Esophagus muscularis mucosa (tissue), 4 donors: ENCODE results near the gene TMPRSS9. TPM values are rescaled to one million over a fixed set of nuclear protein-coding genes. Genes with fewer than 3 reads are reported as not detected.
"Not testable (repeated sequence)": the region's sequence is repeated elsewhere in the genome, so short reads cannot be mapped to it uniquely, and the experiment has no call there.

Source experiments
- DNase-seq: peaks from one replicate; pipeline ENCODE4 v3.0.0-alpha.2; 2017; ENCODE audit errors: extremely low spot score
- H3K27ac ChIP-seq, 4 donors: fragments of 200-600 bp; sonication (generic); replicated peaks in 1 of 4; 1 replicate in 3 of 4; 2 replicates in 1 of 4; pipeline ENCODE4 v1.5.1; 2016 to 2019; ENCODE audit warnings: mild to moderate bottlenecking in 1 of 4
- H3K27me3 ChIP-seq, 4 donors: fragments of 200-600 bp; sonication (generic); one replicate each; pipeline versions ENCODE4 v1.5.1 to v1.6.0; 2016 to 2019
- H3K36me3 ChIP-seq, 4 donors: fragments of 200-600 bp; sonication (generic); one replicate each; pipeline ENCODE4 v1.5.1; 2016 to 2019
- H3K4me1 ChIP-seq, 4 donors: fragments of 200-600 bp; sonication (generic); one replicate each; pipeline ENCODE4 v1.5.1; 2016 to 2019
- H3K4me3 ChIP-seq, 4 donors: fragments of 200-600 bp; sonication (generic); 1 replicate in 2 of 4; 2 replicates in 2 of 4; pipeline ENCODE4 v1.5.1; 2016 to 2019; ENCODE audit warnings: mild to moderate bottlenecking in 4 of 4, moderate library complexity in 1 of 4
- H3K9me3 ChIP-seq, 4 donors: fragments of 200-600 bp; sonication (generic); 1 replicate in 3 of 4; 2 replicates in 1 of 4; pipeline ENCODE4 v1.5.1; 2016 to 2019
- EP300 ChIP-seq: sonication (generic); formaldehyde crosslinking; IDR thresholded peaks from one replicate; pipeline ENCODE4 v1.6.1; 2017; ENCODE audit warnings: antibody characterized with exemption
- POLR2A ChIP-seq: fragments of 450-650 bp; IDR thresholded peaks from one replicate; pipeline ENCODE4 v1.6.1; 2017; ENCODE audit warnings: antibody characterized with exemption, moderate library complexity, mild to moderate bottlenecking, low read depth
- POLR2AphosphoS5 ChIP-seq, 2 donors: sonication (generic); formaldehyde crosslinking; IDR thresholded peaks; one replicate each; pipeline ENCODE4 v1.6.1; 2017; ENCODE audit warnings: antibody characterized with exemption in 2 of 2
- WGBS: methylation state at CpG from one replicate; pipeline ENCODE4 v1.1.5; 2018; 5-methylcytosine and 5-hydroxymethylcytosine counted together
- intact Hi-C: fragments of 100-400 bp; cut with DNase I; formaldehyde crosslinking; loops from one replicate; pipeline ENCODE4 v1.15.1; 2023
- total RNA-seq, 4 donors: library from RNA; depleted of rRNA; stranded (reverse); fragments of >200 nt; gene quantifications; one replicate each; pipeline versions ENCODE4 v1.1.0 to v1.2.1, GENCODE V29; 2016
- TF ChIP-seq, protein P1 (sequence below), 3 experiments: fragments of 200-600 bp in 2 of 3; fragments of 450-650 bp in 1 of 3; sonication (generic) in 2 of 3; IDR thresholded peaks; one replicate each; pipeline ENCODE4 v1.5.1; 2017 to 2019; ENCODE audit warnings: antibody characterized with exemption in 3 of 3, mild to moderate bottlenecking in 2 of 3, moderate library complexity in 1 of 3

TMPRSS9 gene
- total RNA-seq, 4 donors from 2014 or later: 0.17 TPM; not detected in 3

DNA sequence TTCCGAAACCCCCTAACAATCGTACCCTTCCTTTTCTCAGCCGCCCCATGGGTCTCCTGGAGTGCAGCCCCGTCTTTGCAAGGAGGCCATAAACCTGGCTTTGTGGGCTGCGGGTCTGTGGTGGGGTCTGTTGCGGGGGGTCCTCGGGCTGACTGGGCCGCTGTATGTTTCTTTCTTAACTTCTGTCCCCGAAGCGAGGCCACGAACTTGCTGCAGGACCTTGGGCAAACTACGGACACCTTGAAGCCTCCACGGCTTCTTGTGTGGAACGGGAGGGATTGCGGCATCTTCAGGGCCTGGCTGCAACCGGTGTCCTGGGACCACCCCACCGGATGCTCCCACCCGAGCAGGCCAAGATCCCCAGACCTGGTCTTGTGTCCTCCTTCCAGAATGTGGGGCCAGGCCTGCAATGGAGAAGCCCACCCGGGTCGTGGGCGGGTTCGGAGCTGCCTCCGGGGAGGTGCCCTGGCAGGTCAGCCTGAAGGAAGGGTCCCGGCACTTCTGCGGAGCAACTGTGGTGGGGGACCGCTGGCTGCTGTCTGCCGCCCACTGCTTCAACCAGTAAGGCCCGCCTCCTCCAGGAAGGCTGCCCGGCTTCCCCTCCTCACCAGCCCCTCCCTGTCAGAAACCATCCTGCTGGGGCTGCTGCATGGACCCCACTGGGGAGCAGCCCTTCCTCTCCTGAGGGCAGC is 55.4 kb downstream of the TMPRSS9 start:
- Histone ChIP-seq H3K27me3 (no peaks in the 10 kb centered on the region), H3K9me3 (no peaks in the 10 kb centered on the region), H3K36me3 (peaks cover 0 to 19% (median 10%) of the 10 kb centered on the region in 4 donors), H3K4me3 (no peak overlapping the region), H3K4me1 (no peaks in the 10 kb centered on the region), H3K27ac (no peak overlapping the region)
- intact Hi-C loops: no loop called here
- no peak for TF ChIP-seq POLR2AphosphoS5 (IDR thresholded peaks at IDR 0.05)
- WGBS: 86% methylated on average over 14 of the region's 29 CpGs
- no peak for DNase-seq

DNA sequence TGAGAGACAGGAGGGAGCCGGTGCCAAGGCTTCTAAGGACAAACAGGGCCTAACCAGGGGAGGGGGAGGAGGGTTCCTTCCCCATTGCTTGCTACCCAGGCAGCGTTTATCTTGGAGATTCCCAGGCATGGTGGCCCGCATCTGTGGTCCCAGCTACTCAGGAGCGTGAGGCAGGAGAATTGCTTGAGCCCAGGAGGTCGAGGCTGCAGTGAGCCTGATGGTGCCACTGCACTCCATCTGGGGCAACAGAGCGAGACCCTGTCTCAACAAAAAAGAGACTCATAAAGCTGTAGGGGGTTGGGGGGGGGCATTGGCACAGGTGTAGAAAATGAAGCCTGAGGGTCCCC is 55.9 kb downstream of the TMPRSS9 start:
- DNase-seq: no peak
- Histone ChIP-seq H3K27ac (no peak overlapping the region), H3K4me3 (no peak overlapping the region), H3K4me1 (no peaks in the 10 kb centered on the region), H3K36me3 (peaks cover 0 to 19% (median 10%) of the 10 kb centered on the region in 4 donors), H3K27me3 (no peaks in the 10 kb centered on the region), H3K9me3 (no peaks in the 10 kb centered on the region)
- 77% methylated on average over 5 of the region's 6 CpGs for WGBS
- intact Hi-C loops: no loop called here
- TF ChIP-seq, protein P1, sequence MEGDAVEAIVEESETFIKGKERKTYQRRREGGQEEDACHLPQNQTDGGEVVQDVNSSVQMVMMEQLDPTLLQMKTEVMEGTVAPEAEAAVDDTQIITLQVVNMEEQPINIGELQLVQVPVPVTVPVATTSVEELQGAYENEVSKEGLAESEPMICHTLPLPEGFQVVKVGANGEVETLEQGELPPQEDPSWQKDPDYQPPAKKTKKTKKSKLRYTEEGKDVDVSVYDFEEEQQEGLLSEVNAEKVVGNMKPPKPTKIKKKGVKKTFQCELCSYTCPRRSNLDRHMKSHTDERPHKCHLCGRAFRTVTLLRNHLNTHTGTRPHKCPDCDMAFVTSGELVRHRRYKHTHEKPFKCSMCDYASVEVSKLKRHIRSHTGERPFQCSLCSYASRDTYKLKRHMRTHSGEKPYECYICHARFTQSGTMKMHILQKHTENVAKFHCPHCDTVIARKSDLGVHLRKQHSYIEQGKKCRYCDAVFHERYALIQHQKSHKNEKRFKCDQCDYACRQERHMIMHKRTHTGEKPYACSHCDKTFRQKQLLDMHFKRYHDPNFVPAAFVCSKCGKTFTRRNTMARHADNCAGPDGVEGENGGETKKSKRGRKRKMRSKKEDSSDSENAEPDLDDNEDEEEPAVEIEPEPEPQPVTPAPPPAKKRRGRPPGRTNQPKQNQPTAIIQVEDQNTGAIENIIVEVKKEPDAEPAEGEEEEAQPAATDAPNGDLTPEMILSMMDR (IDR thresholded peaks at IDR 0.05): no peak
- TF ChIP-seq POLR2A: no peak
- TF ChIP-seq POLR2AphosphoS5 (IDR thresholded peaks at IDR 0.05): no peak
- no peak for TF ChIP-seq EP300

DNA sequence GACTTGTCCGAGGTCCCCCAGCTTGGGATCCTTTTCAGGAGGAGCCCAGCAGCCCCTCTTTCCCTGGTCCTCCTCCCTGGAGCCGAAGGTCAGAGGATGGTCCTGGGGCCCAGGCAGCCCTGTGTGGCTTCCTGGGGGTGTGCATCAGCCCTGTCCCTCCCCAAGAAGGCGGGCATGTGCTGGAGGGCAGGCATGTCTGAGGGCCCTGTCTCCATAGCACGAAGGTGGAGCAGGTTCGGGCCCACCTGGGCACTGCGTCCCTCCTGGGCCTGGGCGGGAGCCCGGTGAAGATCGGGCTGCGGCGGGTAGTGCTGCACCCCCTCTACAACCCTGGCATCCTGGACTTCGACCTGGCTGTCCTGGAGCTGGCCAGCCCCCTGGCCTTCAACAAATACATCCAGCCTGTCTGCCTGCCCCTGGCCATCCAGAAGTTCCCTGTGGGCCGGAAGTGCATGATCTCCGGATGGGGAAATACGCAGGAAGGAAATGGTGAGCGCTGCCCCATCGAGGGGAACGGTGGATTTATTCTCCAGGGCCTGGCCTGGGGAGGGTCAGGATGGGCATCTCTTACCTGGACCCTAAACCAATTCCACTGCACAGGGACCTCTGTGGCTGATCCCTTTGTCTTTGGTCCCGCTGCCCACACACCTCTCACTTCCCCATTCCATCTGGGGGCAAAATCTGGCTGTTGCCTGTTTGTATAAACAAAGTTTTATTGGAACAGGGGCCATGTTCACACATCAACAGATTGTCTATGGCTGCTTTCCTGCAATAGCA is 56.4 kb downstream of the TMPRSS9 start:
- DNase-seq: no peak
- H3K27me3 ChIP-seq: no peaks in the 10 kb centered on the region
- intact Hi-C loops: no loop called here
- H3K4me3 ChIP-seq: no peak overlapping the region
- no peak overlapping the region for H3K27ac ChIP-seq
- H3K9me3 ChIP-seq: no peaks in the 10 kb centered on the region
- peaks cover 0 to 19% (median 10%) of the 10 kb centered on the region in 4 donors for H3K36me3 ChIP-seq
- 82% methylated on average over 11 of the region's 19 CpGs for WGBS
- H3K4me1 ChIP-seq: no peaks in the 10 kb centered on the region
- TF ChIP-seq POLR2A: no peak

DNA sequence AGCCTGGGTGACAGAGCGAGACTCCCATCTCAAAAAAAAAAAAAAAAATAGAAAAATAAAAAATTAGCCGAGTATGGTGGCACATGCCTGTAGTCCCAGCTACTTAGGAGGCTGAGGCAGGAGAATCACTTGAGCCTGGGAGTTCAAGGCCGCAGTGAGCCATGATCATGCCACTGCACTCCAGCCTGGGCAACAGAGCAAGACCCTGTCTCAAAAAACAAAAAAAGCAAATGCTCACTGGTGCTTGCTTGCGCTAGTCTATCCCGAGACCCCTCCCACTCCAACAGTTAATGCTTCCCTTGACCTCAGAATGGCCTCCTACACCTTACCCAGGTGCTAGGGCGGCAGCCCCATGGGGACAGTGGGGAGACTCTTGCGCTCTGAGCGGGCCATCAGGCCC is 57.4 kb downstream of the TMPRSS9 start:
- H3K27ac ChIP-seq, intact Hi-C loops, H3K4me3 ChIP-seq, H3K4me1 ChIP-seq, H3K27me3 ChIP-seq, DNase-seq, H3K9me3 ChIP-seq: not testable (repeated sequence)
- peaks cover 0 to 20% (median 12%) of the 10 kb centered on the region in 4 donors for H3K36me3 ChIP-seq
- 96% methylated on average over 8 of the region's 8 CpGs for WGBS

DNA sequence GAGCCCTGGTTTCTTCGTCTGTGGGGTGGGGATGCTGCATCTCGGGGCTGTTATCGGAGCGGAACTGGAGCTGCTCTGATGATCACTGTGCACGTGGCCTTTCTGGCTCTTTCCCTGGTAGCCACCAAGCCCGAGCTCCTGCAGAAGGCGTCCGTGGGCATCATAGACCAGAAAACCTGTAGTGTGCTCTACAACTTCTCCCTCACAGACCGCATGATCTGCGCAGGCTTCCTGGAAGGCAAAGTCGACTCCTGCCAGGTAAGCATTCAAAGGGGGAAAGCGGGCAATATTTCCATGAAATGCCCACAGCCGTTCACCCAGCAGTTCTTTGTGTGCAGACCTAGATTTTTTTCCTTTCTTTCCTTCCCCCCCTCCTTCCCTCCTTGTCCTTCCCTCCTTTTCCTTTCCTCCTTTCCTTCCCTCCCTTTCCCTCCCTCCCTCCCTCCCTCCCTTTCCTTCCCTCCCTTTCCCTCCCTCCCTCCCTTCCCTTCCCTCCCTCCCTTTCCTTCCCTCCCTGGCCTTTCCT is 57.9 kb downstream of the TMPRSS9 start:
- no peak for TF ChIP-seq POLR2AphosphoS5 (IDR thresholded peaks at IDR 0.05)
- TF ChIP-seq EP300: no peak
- TF ChIP-seq POLR2A: no peak
- TF ChIP-seq, protein P1 (IDR thresholded peaks at IDR 0.05): no peak
- WGBS: 90% methylated on average over 13 of the region's 13 CpGs
- Histone ChIP-seq H3K27ac (no peak overlapping the region), H3K4me3 (no peak overlapping the region), H3K9me3 (no peaks in the 10 kb centered on the region), H3K36me3 (peaks cover 0 to 20% (median 12%) of the 10 kb centered on the region in 4 donors), H3K4me1 (peaks cover 0 to 6% (median 0%) of the 10 kb centered on the region in 4 donors), H3K27me3 (no peaks in the 10 kb centered on the region)
- intact Hi-C loops: no loop called here
- DNase-seq: no peak

DNA sequence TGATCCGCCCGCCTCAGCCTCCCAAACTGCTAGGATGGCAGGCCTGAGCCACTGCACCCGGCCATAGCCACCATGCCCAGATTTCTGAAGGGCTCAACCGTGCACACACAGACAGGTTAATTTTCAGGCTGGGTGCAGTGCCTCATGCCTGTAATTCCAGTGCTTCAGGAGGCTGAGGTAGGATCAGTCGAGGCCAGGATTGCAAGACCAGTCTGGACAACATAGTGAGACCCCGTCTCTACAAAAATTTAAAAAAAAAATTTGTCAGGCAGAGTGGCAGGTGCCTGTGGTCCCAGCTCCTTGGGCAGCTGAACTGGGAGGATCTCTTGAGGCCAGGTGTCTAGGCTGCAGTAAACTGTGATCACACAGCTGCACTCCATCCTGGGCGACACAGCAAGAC is 59.7 kb downstream of the TMPRSS9 start:
- no peak for DNase-seq
- 89% methylated on average over 7 of the region's 7 CpGs for WGBS
- Histone ChIP-seq H3K4me3 (no peak overlapping the region), H3K27ac (no peak overlapping the region), H3K4me1 (peaks cover 4 to 25% (median 5%) of the 10 kb centered on the region in 4 donors), H3K36me3 (peaks cover 0 to 35% (median 22%) of the 10 kb centered on the region in 4 donors), H3K9me3 (no peaks in the 10 kb centered on the region), H3K27me3 (no peaks in the 10 kb centered on the region)
- intact Hi-C loops: no loop called here
- TF ChIP-seq POLR2A (no peak), EP300 (no peak), POLR2AphosphoS5 (IDR thresholded peaks at IDR 0.05) (no peak)
- TF ChIP-seq, protein P1 (IDR thresholded peaks at IDR 0.05): no peak
